ENCODE measurements around the gene TMEM127.
"Not testable (repeated sequence)": the region's sequence is repeated elsewhere in the genome, so short reads cannot be mapped to it uniquely, and the experiment has no call there.

The TMEM127 gene

GRCh38 chr2:96265840-96266679 lies at the start of gene TMEM127, which contains the start of gene CIAO1:
TSS of gene TMEM127 (minus strand) at chr2:96265997. CDS start at chr2:96265381, 616 bp downstream.
TSS of gene CIAO1 (plus strand) at chr2:96266225. CDS start at chr2:96266351, 126 bp downstream.
- DNase-seq: peak; percentile 94

GRCh38 chr2:96315005-96315399 lies 49.2 kb upstream of the TMEM127 start:
- no peak for DNase-seq

DNA sequence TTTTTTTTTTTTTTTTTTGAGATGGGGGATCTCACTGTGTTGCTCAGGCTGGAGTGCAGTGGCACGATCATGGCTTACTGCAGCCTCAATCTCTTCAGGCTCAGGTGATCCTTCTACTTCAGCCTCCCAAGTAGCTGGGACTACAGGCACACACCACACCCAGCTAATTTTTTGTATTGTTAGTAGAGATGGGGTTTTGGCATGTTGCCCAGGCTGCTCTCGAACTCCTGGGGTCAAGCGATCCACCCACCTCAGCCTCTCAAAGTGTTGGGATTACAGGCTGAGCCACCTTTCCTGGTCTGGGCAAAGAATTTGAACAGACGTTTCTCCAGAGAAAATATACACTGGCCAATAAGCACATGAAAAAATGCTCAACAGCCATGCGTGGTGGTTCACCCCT lies 42.5 kb upstream of the TMEM127 start:
- peak; percentile 4 for DNase-seq

DNA sequence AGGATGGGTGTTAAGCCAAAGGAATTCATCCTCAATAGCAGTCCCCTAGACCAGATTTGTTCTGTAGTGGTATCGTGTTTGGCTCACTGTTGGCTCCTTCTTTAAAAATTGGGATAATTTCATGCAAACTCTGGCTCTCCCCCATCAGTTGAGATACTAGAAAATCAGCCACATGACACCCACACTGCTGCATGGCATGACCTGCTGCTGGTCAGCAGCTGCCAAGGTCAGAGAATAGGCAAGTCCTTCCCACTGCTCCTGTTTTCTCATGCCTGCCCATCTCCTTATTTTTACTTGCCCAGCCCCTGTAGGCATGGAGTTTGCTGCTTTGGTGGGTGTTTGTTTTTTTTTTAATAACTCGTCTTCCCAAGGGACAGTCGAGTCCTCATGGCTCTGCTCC lies 40.6 kb upstream of the TMEM127 start:
- no peak for DNase-seq

- DNase-seq: no peak
These were observed 40.1 kb upstream of the TMEM127 start for GRCh38 chr2:96305979-96306308.

DNA sequence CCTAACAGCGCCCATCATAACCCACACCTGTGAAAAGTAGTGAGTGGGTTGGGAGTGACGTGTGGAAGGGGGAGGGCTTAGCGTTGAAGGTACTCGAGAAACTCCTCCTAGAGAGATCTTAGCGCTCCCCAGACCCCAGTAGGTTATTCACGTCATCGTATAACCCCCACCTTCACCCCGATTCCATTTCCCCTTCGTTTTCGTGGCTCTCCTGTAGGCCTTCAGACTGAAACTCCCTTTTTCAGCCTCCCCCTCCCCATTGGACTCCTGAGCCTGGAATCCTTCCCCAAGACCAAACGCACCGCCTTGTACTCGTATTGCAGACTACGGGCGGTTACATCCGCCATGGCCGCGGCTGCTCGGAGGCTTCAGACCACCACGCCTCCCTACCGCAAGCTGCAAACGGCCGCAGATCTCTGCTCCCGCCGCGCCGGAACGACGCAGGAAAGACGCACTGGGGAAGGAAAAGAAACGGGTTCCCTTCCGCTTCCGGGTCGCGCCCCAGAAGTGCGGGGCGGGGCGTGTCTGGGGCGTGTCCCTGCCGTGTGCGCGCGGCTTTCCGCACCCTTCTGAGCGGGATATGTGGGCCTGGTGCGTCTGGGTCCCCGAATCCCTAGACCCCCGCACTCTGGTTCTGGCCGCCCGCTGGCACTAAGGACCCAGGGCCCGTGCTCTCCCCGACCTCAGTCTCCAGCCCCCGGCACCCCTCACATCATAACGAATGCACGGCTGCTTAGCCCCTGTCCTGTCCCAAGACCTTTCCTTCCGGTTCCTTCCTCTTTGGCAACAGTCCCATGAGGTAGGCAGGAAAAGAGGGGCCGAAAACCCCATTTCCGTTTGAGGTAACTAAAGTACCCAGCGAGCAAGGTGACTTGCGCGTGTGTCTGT lies 39.5 kb upstream of the TMEM127 start, which contains the start of gene SNRNP200:
Gene SNRNP200 (minus strand): TSS at position 456 of the 888 bp plus-strand sequence. CDS start 109 bp downstream, at position 347.
- peak; percentile 82 for DNase-seq

- no peak for DNase-seq
These were observed 38.8 kb upstream of the TMEM127 start for GRCh38 chr2:96304606-96305005.

- DNase-seq: no peak
These were observed 36.1 kb upstream of the TMEM127 start for GRCh38 chr2:96301865-96302264.

- DNase-seq: no peak
These were observed 31.1 kb upstream of the TMEM127 start for GRCh38 chr2:96296925-96297324.

GRCh38 chr2:96294271-96294670 lies 28.5 kb upstream of the TMEM127 start:
- DNase-seq: not testable (repeated sequence)

- no peak for DNase-seq
These were observed 26.0 kb upstream of the TMEM127 start for GRCh38 chr2:96291751-96292150.

DNA sequence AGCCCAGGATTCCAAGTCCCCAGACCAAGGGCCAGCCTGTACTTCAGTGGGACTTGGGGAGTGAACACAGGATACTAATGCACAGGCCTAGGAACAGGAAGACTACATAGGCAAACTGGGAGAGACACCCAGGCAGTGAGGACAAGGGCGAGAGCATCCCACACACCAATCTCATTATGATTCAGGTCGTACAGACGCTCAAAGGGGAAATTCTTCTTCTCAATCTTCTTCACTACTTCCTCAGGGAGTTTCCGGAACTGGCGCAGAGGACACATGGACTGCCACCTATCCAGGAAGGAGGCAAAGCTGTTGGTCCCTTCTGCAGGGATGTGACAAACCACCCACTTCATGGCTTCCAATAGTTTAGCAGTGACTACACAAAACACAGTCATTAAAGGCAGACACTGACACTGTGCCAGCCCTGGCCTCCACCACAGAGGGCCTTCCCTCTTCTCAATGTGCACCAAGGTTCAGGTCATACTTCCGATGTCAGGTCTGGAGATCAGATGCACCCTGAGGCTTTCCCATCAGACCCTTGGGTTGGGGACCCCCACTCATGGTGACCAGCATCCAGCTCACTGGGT lies 21.6 kb upstream of the TMEM127 start:
- no peak for DNase-seq

DNA sequence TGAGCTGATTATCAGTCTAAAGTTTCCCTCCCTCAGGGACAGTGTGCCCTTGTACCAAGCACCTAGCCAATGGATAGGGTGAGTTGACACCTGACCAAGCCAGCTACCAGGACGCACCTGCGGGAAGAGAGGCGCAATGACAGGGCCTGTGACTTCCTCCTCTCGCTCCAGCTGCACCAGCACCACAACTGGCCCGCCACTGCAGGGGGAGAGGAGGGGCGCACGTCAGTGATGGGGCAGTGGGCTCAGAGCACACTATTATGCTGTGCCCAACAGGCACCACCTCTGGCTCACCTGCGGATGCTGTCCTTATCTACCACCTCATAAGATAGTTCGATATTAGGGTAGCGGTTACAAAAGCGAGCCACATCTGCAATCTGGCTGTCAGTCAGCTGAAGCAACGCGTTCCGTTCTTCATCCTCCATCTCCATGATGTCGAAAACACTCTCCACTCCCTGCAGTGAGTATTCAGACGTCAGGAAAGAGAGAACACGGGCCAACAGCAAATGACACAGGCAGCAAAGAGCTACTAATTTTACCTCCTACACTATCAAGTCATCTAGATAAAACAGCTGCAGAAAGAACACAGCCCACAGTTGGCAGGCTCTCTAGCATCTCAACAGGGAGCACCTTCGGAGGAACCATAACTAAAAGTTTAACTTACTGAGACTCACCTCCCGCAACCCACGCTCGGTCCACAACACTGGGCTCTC lies 11.1 kb upstream of the TMEM127 start:
- no peak for DNase-seq

GRCh38 chr2:96274355-96275056 lies 8.7 kb upstream of the TMEM127 start:
- DNase-seq: no peak

DNA sequence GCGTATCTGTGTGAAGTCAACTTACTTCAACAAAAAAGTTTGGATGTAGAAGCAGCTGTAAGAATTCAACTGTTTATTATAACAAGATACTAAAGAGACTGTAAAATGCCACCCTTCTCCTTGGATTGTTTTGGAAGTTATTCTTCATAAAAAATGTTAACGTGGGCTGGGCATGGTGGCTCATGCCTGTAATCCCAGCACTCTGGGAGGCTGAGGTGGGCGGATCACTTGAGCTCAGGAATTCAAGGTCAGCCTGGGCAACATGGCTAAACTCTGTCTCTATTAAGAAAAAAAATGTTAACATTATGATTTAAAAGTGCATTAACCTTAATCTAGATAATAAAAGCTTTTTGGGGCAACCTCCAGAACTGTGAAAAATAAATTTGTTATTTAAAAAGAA lies 8.0 kb upstream of the TMEM127 start:
- DNase-seq: no peak

DNA sequence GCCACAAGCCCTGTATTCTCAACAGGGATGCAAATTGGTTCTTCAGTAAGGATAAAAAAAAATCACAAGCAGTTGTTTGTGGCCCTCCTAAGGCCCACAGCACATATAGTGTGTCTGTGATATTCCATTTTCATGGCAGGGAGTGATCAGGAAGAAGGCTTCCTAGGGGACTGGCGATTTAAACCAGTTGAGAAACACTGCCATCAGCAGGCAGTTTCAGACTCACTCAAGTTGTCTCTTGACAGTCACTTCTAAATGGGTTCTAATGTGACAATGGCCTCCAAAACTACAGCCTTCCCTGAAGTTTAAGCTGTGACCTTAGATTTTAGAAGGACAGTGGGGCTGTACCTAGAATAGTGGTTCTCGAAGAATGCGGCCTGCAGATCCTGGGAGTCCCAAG lies 6.2 kb upstream of the TMEM127 start:
- DNase-seq: no peak

DNA sequence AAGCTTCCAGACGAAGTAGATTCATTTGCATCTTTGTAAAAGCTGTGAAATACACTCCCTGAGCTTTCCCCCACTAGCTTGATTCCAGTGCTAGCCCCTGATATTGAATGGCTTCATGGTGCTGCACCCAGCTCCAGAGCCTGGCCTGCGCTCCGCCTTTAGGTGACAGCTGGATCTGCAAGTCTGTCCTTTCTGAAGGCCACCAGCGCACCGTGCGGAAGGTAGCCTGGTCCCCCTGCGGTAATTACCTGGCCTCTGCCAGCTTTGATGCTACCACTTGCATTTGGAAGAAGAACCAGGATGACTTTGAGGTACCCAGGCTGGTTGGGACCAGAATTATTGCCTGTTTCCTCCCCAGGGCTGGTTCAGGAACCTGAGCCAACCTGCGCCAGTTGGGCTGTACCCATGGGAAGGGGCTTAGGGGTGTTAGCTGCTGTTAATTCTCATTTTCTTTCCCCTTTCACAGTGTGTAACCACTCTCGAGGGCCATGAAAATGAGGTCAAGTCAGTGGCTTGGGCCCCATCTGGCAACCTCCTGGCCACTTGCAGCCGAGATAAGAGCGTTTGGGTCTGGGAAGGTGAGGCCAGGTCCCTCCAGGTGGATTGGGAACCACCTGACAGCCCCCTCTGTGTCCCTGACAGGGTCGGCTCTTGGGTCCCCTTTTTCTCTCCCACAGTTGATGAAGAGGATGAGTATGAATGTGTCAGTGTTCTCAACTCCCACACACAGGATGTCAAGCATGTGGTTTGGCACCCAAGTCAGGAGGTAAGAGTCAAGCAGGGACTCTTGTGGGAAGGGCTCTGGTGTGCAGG lies 1.6 kb upstream of the TMEM127 start:
- DNase-seq: peak; percentile 11

GRCh38 chr2:96265349-96265839 lies 403 bp downstream of the TMEM127 start:
- peak; percentile 19 for DNase-seq

DNA sequence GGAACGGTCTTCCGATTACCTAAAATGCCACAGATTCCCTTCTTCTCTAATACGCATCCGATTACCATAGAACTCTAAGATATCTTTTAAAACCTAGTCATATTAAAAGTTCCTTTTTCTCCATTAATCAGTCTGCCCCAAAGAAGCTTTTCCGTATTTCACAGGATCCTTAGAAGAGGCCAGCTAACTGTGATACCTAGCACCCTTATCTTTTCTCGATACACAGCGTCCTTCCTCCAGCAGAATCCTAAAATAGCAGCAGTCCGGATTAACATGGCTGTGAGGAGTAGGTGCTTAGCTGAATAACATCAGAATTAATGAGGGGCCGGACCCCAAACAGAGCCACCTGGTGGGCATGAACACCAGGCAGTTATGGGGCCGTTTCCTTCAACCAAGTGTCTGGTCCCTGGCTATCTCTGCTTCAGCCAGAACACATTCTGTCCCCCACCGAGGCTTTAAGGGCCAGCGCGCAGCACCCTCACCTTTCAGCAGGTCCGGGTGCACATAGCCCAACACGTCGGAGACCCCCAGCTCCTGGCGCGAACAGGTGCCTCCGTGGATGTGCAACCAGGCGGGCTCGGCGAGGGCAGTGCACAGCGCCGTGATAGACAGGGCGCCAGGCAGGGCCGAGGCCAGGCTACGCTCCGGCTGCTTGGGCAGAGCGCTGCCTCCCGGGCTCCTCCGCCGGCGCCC lies 995 bp downstream of the TMEM127 start:
- DNase-seq: peak; percentile 30

GRCh38 chr2:96264086-96264485 lies 1.7 kb downstream of the TMEM127 start:
- DNase-seq: no peak

Measured in NCI-H1105 (cell line).